K562 treated with DMSO at 1 percent for 12 hours (cell line): ENCODE data around the gene UBAP2L. TPM values are rescaled to one million over a fixed set of nuclear protein-coding genes. Genes with fewer than 3 reads are reported as not detected.

Experiments
- total RNA-seq: library from RNA; unstranded; fragments of 300-600 nt; gene quantifications from 2 replicates; pipeline ENCODE4 v1.2.3, GENCODE V29; 2022; ENCODE audit not compliant: insufficient read depth

The UBAP2L gene
- total RNA-seq: 49.2 and 167 TPM in 2 replicates

GRCh38 chr1:154220071-154220969 lies at the start of gene UBAP2L:
TSS of gene UBAP2L (plus strand) at chr1:154220955. CDS start at chr1:154225124, 4,169 bp downstream.

GRCh38 chr1:154191990-154192461 lies 28.7 kb upstream of the UBAP2L start, which contains the start of gene TPM3:
TSS of gene TPM3 (minus strand) at chr1:154192100. CDS start at chr1:154192018, 82 bp downstream.

GRCh38 chr1:154206196-154206595 lies 14.6 kb upstream of the UBAP2L start, which contains the start of gene CFAP141:
TSS of gene CFAP141 (minus strand) at chr1:154206333. CDS start at chr1:154206307, 26 bp downstream.

GRCh38 chr1:154272217-154272998 lies 51.7 kb downstream of the UBAP2L start, which contains the start of gene HAX1:
TSS of gene HAX1 (plus strand) at chr1:154272629. CDS start at chr1:154272724, 95 bp downstream.

Other genes with a start within 250 kb of the UBAP2L start
- gene JTB, start 243.3 kb upstream of the UBAP2L start, total RNA-seq: 229 and 282 TPM in 2 replicates
- gene RAB13, start 234.6 kb upstream of the UBAP2L start, total RNA-seq: 135 and 137 TPM in 2 replicates
- gene RPS27, start 230.2 kb upstream of the UBAP2L start, total RNA-seq: 12,759 and 17,598 TPM in 2 replicates
- gene NUP210L, start 65.9 kb upstream of the UBAP2L start, total RNA-seq: not detected in 2 replicates
- gene TPM3, start 28.9 kb upstream of the UBAP2L start, total RNA-seq: 228 and 361 TPM in 2 replicates
- not detected in 2 replicates for gene CFAP141, start 14.6 kb upstream of the UBAP2L start, total RNA-seq
- gene HAX1, start 51.7 kb downstream of the UBAP2L start, total RNA-seq: 212 and 223 TPM in 2 replicates
- 0.65 and 1.3 TPM in 2 replicates for gene AQP10, start 100.1 kb downstream of the UBAP2L start, total RNA-seq
- 11.1 and 27.0 TPM in 2 replicates for gene ATP8B2, start 104.6 kb downstream of the UBAP2L start, total RNA-seq
- gene IL6R, start 184.4 kb downstream of the UBAP2L start, total RNA-seq: 0.73 and 3.9 TPM in 2 replicates